GM12878 (cell line): ENCODE data around the gene NCF1. TPM values are rescaled to one million over a fixed set of nuclear protein-coding genes. Genes with fewer than 3 reads are reported as not detected.

ENCODE experiments used
- polyA plus RNA-seq, 11 experiments: library from polyadenylated mRNA; depleted of rRNA in 4 of 11; unstranded in 6 of 11; stranded (reverse) in 5 of 11; fragments of >200 nt; fragmentation: Nextera tagmentation in 4 of 11; fragmentation: Illumina TruSeq in 1 of 11; extraction: Ambion mirVana in 4 of 11; extraction: Trizol in 1 of 11; gene quantifications; 1 replicate in 1 of 11; 2 replicates in 10 of 11; pipeline versions ENCODE4 v1.2.1 to v1.2.3, GENCODE V29; 2011 to 2016; ENCODE audit warnings: inconsistent platforms in 2 of 11, missing spikeins in 2 of 11, low read depth in 1 of 11
- total RNA-seq, 4 experiments: library from RNA; depleted of rRNA in 3 of 4; stranded (reverse); fragments of >200 nt in 3 of 4; fragmentation: Illumina TruSeq in 1 of 4; extraction: Trizol in 1 of 4; gene quantifications; 2 replicates each; pipeline versions ENCODE4 v1.2.1 to v1.2.3, GENCODE V29; 2013 to 2021

NCF1 gene
- total and polyA plus RNA-seq, 10 of the 15 experiments (the other 5 are each of a cell fraction or from before 2014, with no cell fraction given), result 2.8 to 230 (median 134) TPM

Other genes with a start within 250 kb of the NCF1 start
- 86.8 and 91.0 TPM in 2 replicates for gene GTF2I, start 116.3 kb upstream of the NCF1 start, total RNA-seq (2014; rRNA removed)
- 92.6 and 94.3 TPM in 2 replicates for gene GTF2I, start 116.3 kb upstream of the NCF1 start, total RNA-seq (2014; rRNA removed; fragmentation: Illumina TruSeq; extraction: Trizol)
- gene GTF2I, start 116.3 kb upstream of the NCF1 start, total RNA-seq (2021), result 161 and 172 TPM in 2 replicates
- gene GTF2I, start 116.3 kb upstream of the NCF1 start, polyA plus RNA-seq (2011; rRNA removed), result 99.5 and 103 TPM in 2 replicates
- gene GTF2I, start 116.3 kb upstream of the NCF1 start, polyA plus RNA-seq (2014; fragmentation: Illumina TruSeq; extraction: Trizol), result 114 and 142 TPM in 2 replicates
- gene GTF2I, start 116.3 kb upstream of the NCF1 start, polyA plus RNA-seq (2014; fragmentation: Nextera tagmentation; extraction: Ambion mirVana), result 1 to 10 TPM; 6.7 to 8.8 TPM
- gene GTF2I, start 116.3 kb upstream of the NCF1 start, polyA plus RNA-seq (2014; rRNA removed), result 80.9 and 115 TPM in 2 replicates
- gene GTF2I, start 116.3 kb upstream of the NCF1 start, polyA plus RNA-seq (2016; fragmentation: Nextera tagmentation; extraction: Ambion mirVana), result 100 to 1,000 TPM; 144 to 156 TPM
- 3.1 and 4.0 TPM in 2 replicates for gene GTF2IRD2, start 77.6 kb downstream of the NCF1 start, total RNA-seq (2014; rRNA removed)
- gene GTF2IRD2, start 77.6 kb downstream of the NCF1 start, total RNA-seq (2014; rRNA removed; fragmentation: Illumina TruSeq; extraction: Trizol), result 2.9 and 4.3 TPM in 2 replicates
- gene GTF2IRD2, start 77.6 kb downstream of the NCF1 start, total RNA-seq (2021), result 4.8 and 5.9 TPM in 2 replicates
- 11.7 and 11.9 TPM in 2 replicates for gene GTF2IRD2, start 77.6 kb downstream of the NCF1 start, polyA plus RNA-seq (2011; rRNA removed)
- gene GTF2IRD2, start 77.6 kb downstream of the NCF1 start, polyA plus RNA-seq (2014; fragmentation: Illumina TruSeq; extraction: Trizol), result 2.4 and 5.1 TPM in 2 replicates
- 1 to 10 TPM; 2.9 to 6.4 TPM for gene GTF2IRD2, start 77.6 kb downstream of the NCF1 start, polyA plus RNA-seq (2014; fragmentation: Nextera tagmentation; extraction: Ambion mirVana)
- gene GTF2IRD2, start 77.6 kb downstream of the NCF1 start, polyA plus RNA-seq (2014; rRNA removed), result 4.8 and 5.8 TPM in 2 replicates
- 10 to 100 TPM; 15.9 to 16.6 TPM for gene GTF2IRD2, start 77.6 kb downstream of the NCF1 start, polyA plus RNA-seq (2016; fragmentation: Nextera tagmentation; extraction: Ambion mirVana)
- gene CASTOR2, start 190.7 kb downstream of the NCF1 start, total RNA-seq (2014; rRNA removed), result 0.16 and 0.51 TPM in 2 replicates
- 0.18 TPM in 1 of 2 replicates, not detected in the other for gene CASTOR2, start 190.7 kb downstream of the NCF1 start, total RNA-seq (2014; rRNA removed; fragmentation: Illumina TruSeq; extraction: Trizol)
- 0.58 and 1.1 TPM in 2 replicates for gene CASTOR2, start 190.7 kb downstream of the NCF1 start, total RNA-seq (2021)
- 0.09 and 0.38 TPM in 2 replicates for gene CASTOR2, start 190.7 kb downstream of the NCF1 start, polyA plus RNA-seq (2011; rRNA removed)
- 0.25 TPM in 1 of 2 replicates, not detected in the other for gene CASTOR2, start 190.7 kb downstream of the NCF1 start, polyA plus RNA-seq (2014; fragmentation: Illumina TruSeq; extraction: Trizol)
- gene CASTOR2, start 190.7 kb downstream of the NCF1 start, polyA plus RNA-seq (2014; fragmentation: Nextera tagmentation; extraction: Ambion mirVana), result not detected
- 0.50 and 0.52 TPM in 2 replicates for gene CASTOR2, start 190.7 kb downstream of the NCF1 start, polyA plus RNA-seq (2014; rRNA removed)
- not detected for gene CASTOR2, start 190.7 kb downstream of the NCF1 start, polyA plus RNA-seq (2016; fragmentation: Nextera tagmentation; extraction: Ambion mirVana)